DND-41 (cell line): ENCODE results near the gene CFAP157.

Experiments used
- ATAC-seq: fragments of 200-7000 bp; cut with Tn5 transposase; 3 replicates; pipeline ENCODE4 v1.9.1; 2021; ENCODE audit warnings: low read depth; ENCODE audit not compliant: insufficient read depth
- DNase-seq: peaks from one replicate; pipeline ENCODE4 v3.0.0-alpha.2; 2020
- H2AFZ ChIP-seq: 2 replicates; pipeline ENCODE4 v1.6.0; 2012; ENCODE audit warnings: low read depth, low read length
- H3K27ac ChIP-seq: 2 replicates; pipeline ENCODE4 v1.5.1; 2012; ENCODE audit warnings: low read length, inconsistent platforms
- H3K27me3 ChIP-seq: fragments of 200-600 bp; sonication (generic); 2 replicates; pipeline ENCODE4 v1.6.0; 2012; ENCODE audit warnings: low read length, mild to moderate bottlenecking, inconsistent platforms; ENCODE audit not compliant: insufficient read depth, poor library complexity
- H3K36me3 ChIP-seq: 2 replicates; pipeline ENCODE4 v1.5.1; 2012; ENCODE audit warnings: low read length, inconsistent platforms; ENCODE audit not compliant: insufficient read depth
- H3K4me1 ChIP-seq: 2 replicates; pipeline ENCODE4 v1.5.1; 2012; ENCODE audit warnings: mild to moderate bottlenecking, low read length; ENCODE audit not compliant: insufficient read depth
- H3K4me2 ChIP-seq: 2 replicates; pipeline ENCODE4 v1.6.0; 2012; ENCODE audit warnings: mild to moderate bottlenecking, moderate library complexity, low read length, inconsistent platforms; ENCODE audit not compliant: insufficient read depth
- H3K4me3 ChIP-seq, 2 experiments: fragments of 200-600 bp in 1 of 2; shearing (Covaris generic) in 1 of 2; 2 replicates each; pipeline ENCODE4 v1.5.1; 2012 to 2016; ENCODE audit warnings: inconsistent platforms in 2 of 2, low read length in 2 of 2, mild to moderate bottlenecking in 2 of 2, low read depth in 1 of 2, moderate library complexity in 1 of 2
- H3K79me2 ChIP-seq: 2 replicates; pipeline ENCODE4 v1.6.0; 2012; ENCODE audit warnings: low read length, inconsistent platforms; ENCODE audit not compliant: insufficient read depth
- H3K9ac ChIP-seq: 2 replicates; pipeline ENCODE4 v1.6.0; 2012; ENCODE audit warnings: low read depth, mild to moderate bottlenecking, inconsistent platforms, low read length, moderate library complexity
- H3K9me3 ChIP-seq: 2 replicates; pipeline ENCODE4 v1.5.1; 2012; ENCODE audit warnings: low read length, moderate library complexity, mild to moderate bottlenecking, inconsistent platforms; ENCODE audit not compliant: insufficient read depth, severe bottlenecking
- H4K20me1 ChIP-seq: 2 replicates; pipeline ENCODE4 v1.6.0; 2012; ENCODE audit warnings: low read length; ENCODE audit not compliant: insufficient read depth
- EZH2 ChIP-seq: IDR thresholded peaks from 3 replicates; pipeline ENCODE4 v1.6.1; 2012; ENCODE audit warnings: borderline replicate concordance, low read depth, mild to moderate bottlenecking, moderate library complexity, low read length, inconsistent platforms; ENCODE audit not compliant: severe bottlenecking
- TF ChIP-seq, protein P1 (sequence below): IDR thresholded peaks from 2 replicates; pipeline ENCODE4 v1.5.1; 2012; ENCODE audit warnings: borderline replicate concordance, low read length, moderate library complexity, mild to moderate bottlenecking; ENCODE audit not compliant: poor library complexity, severe bottlenecking; ENCODE audit errors: extremely low read depth

CFAP157 gene

DNA sequence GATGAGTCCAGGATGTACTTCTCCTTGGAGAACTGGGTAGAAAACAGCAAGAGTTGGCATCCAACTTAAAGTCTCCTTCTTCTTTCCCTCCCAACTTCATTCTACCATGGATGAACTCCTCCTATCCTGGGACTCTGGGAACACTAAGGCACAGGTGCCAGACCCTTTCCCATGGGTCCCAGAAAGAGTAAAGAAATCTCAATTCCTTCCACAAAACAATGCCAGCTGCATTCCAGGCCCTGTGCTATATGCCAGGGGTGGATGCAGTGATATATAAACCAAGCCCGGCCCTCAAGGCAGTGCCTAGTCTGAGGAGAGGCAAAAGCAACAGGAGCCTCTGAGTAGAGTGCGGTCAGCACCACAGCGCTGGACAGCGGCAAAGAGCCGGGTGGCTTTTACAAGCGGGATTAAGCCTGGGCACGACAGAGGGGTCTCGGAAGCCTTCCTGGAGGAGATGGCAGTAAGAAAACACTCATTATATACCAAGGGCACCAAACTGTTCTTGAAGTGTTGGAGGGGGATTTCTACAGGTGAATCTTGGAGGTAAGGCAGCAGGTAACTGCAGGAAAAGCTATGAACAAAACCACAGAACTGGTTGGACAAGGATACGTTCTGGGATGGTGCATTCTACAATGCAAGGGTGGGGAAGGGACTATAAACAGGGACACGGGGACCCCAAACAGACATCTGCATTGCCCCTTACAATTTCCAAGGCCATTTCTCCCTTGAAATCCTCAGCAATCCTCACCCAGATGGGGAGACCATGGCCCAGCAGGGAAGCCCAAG is 44.7 kb downstream of the CFAP157 start:
- H3K4me1 ChIP-seq = no peaks in the 10 kb centered on the region
- H2AFZ ChIP-seq = no peak overlapping the region
- no peak overlapping the region for H3K9ac ChIP-seq
- H3K36me3 ChIP-seq = no peaks in the 10 kb centered on the region
- DNase-seq (peak; percentile 40), ATAC-seq (peak; percentile 70)
- TF ChIP-seq EZH2 = no peak
- TF ChIP-seq, protein P1, sequence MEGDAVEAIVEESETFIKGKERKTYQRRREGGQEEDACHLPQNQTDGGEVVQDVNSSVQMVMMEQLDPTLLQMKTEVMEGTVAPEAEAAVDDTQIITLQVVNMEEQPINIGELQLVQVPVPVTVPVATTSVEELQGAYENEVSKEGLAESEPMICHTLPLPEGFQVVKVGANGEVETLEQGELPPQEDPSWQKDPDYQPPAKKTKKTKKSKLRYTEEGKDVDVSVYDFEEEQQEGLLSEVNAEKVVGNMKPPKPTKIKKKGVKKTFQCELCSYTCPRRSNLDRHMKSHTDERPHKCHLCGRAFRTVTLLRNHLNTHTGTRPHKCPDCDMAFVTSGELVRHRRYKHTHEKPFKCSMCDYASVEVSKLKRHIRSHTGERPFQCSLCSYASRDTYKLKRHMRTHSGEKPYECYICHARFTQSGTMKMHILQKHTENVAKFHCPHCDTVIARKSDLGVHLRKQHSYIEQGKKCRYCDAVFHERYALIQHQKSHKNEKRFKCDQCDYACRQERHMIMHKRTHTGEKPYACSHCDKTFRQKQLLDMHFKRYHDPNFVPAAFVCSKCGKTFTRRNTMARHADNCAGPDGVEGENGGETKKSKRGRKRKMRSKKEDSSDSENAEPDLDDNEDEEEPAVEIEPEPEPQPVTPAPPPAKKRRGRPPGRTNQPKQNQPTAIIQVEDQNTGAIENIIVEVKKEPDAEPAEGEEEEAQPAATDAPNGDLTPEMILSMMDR = no peak
- H3K27ac ChIP-seq = no peak overlapping the region
- H3K27me3 ChIP-seq = no peaks in the 10 kb centered on the region
- H3K4me3 ChIP-seq = no peak overlapping the region
- H3K79me2 ChIP-seq = no peaks in the 10 kb centered on the region
- no peaks in the 10 kb centered on the region for H4K20me1 ChIP-seq
- H3K4me2 ChIP-seq = no peak overlapping the region
- no peaks in the 10 kb centered on the region for H3K9me3 ChIP-seq

DNA sequence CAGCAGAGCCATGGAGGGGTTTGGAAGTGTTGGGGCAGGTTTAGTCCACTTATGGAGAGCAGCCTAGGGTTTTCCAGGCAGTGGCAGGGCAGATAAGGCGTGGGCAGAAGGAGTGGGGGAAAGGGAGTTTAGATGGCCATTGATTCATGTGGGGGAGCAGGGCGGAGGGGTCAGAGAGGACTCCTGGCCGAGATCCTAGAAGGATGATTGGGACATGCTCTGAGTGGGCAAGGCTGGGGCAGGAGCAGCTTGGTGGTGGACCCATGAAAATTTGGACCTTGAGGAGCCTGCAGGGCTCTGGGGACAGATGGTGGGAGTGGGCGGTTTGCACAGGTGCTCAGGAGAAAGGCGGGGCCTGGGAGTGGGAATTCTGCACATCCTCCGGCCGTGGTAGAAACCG is 46.4 kb downstream of the CFAP157 start:
- no peaks in the 10 kb centered on the region for H3K4me1 ChIP-seq
- H3K27me3 ChIP-seq = no peaks in the 10 kb centered on the region
- H3K9ac ChIP-seq = no peak overlapping the region
- H3K79me2 ChIP-seq = no peaks in the 10 kb centered on the region
- no peaks in the 10 kb centered on the region for H4K20me1 ChIP-seq
- H3K4me2 ChIP-seq = no peak overlapping the region
- H3K27ac ChIP-seq = no peak overlapping the region
- H3K4me3 ChIP-seq = no peak overlapping the region
- no peak for ATAC-seq
- no peak for DNase-seq
- H3K36me3 ChIP-seq = no peaks in the 10 kb centered on the region
- H2AFZ ChIP-seq = no peak overlapping the region
- TF ChIP-seq, protein P1 = no peak
- TF ChIP-seq EZH2 = no peak
- no peaks in the 10 kb centered on the region for H3K9me3 ChIP-seq

DNA sequence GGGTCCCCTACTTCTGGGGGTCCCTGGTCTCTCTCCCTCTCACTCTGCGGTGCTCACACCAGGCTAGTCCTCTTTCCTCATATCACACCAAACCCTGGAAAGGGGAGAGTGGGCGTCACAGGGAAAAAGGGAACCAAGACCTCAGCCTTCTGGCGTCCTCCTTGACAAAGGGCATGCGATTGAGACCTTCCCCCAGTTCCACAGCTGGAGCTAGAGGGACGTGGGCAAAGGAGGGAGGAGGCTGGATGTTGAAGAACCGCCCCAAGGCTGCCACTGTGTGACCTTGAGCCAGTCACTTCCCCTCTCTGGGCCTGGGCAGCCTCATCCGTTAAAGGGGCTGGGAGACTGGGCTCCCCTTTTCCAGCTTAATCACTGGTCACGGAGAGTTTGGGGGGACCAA is 46.8 kb downstream of the CFAP157 start:
- ATAC-seq = no peak
- no peak overlapping the region for H2AFZ ChIP-seq
- H3K27ac ChIP-seq = no peak overlapping the region
- no peaks in the 10 kb centered on the region for H3K79me2 ChIP-seq
- H3K4me3 ChIP-seq = no peak overlapping the region
- no peaks in the 10 kb centered on the region for H3K4me1 ChIP-seq
- H4K20me1 ChIP-seq = no peaks in the 10 kb centered on the region
- no peaks in the 10 kb centered on the region for H3K27me3 ChIP-seq
- no peak for TF ChIP-seq EZH2
- TF ChIP-seq, protein P1 = no peak
- DNase-seq = no peak
- no peaks in the 10 kb centered on the region for H3K9me3 ChIP-seq
- H3K4me2 ChIP-seq = no peak overlapping the region
- no peak overlapping the region for H3K9ac ChIP-seq
- no peaks in the 10 kb centered on the region for H3K36me3 ChIP-seq
